GM23248 (cell line): ENCODE data around the gene FAM163B.

ENCODE experiments used
- EZH2 ChIP-seq: fragments of 200-600 bp; sonication (generic); IDR thresholded peaks from 2 replicates; pipeline ENCODE4 v1.6.1; 2018; ENCODE audit warnings: antibody characterized with exemption, mild to moderate bottlenecking; ENCODE audit not compliant: insufficient read depth, poor library complexity, severe bottlenecking
- EZH2phosphoT487 ChIP-seq: fragments of 200-600 bp; sonication (generic); IDR thresholded peaks from 2 replicates; pipeline ENCODE4 v1.6.1; 2018; ENCODE audit warnings: antibody characterized with exemption, moderate library complexity, mild to moderate bottlenecking, low read depth; ENCODE audit not compliant: insufficient read depth

DNA sequence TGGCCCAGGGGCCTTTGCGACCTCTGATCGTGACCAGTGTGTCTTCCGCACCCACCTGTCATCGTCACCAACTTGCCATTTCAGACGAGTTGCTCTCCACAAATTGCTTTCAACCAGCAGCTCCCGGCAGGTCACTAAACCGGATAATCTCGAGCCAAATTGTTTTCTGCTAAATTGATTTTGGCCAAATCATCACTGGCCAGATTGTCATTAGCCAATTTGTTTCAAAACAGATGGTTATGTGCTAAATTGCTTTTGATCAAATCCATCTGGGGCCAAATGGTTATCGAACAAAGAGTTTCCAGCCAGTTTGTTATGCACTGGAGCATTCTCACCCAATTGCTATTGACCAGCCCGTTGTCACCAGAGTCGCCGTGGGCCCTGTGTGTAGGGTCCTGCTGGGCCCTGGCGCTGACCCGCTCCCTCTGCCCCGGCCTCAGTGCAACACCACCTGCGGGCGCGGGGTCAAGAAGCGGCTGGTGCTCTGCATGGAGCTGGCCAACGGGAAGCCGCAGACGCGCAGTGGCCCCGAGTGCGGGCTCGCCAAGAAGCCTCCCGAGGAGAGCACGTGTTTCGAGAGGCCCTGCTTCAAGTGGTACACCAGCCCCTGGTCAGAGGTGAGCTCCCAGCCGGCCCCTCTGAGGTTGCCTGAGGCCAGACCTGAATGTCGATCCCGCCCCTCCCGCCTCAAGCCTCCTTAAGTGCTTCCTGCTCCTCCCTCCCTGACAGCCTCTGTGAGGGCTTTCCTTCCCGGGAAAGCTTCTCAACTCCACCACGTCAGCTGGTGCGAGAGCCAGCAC, 39.1 kb downstream of the FAM163B start:
- TF ChIP-seq EZH2 (no peak), EZH2phosphoT487 (no peak)
